Kidney (tissue), 22 donors: ENCODE measurements around the gene VIT. TPM values are rescaled to one million over a fixed set of nuclear protein-coding genes. Genes with fewer than 3 reads are reported as not detected.

Source experiments
- DNase-seq, 5 donors: peaks; one replicate each; pipeline ENCODE4 v3.0.0-alpha.2; 2013 to 2020
- FAIRE-seq: peaks from 2 replicates; lab custom pipeline; 2012; peaks lifted over from hg19 to GRCh38; lab: Jason Lieb, UNC
- H3K27ac ChIP-seq, 2 donors: one replicate each; pipeline ENCODE4 v1.7.0; 2013; ENCODE audit warnings: low read depth in 2 of 2, low read length in 2 of 2, inconsistent platforms in 1 of 2
- H3K27me3 ChIP-seq: one replicate; pipeline ENCODE4 v1.7.1; 2013; ENCODE audit warnings: low read length, inconsistent platforms; ENCODE audit not compliant: control insufficient read depth, insufficient read depth
- H3K36me3 ChIP-seq, 3 donors: one replicate each; pipeline versions ENCODE4 v1.7.0 to v1.7.1; 2013; ENCODE audit warnings: low read length in 3 of 3, control low read depth in 1 of 3, inconsistent platforms in 1 of 3; ENCODE audit not compliant: insufficient read depth in 3 of 3, control insufficient read depth in 2 of 3
- H3K4me1 ChIP-seq, 3 donors: one replicate each; pipeline versions ENCODE4 v1.7.0 to v1.7.1; 2013; ENCODE audit warnings: low read length in 3 of 3, inconsistent platforms in 1 of 3, low read depth in 1 of 3; ENCODE audit not compliant: control insufficient read depth in 2 of 3, insufficient read depth in 2 of 3
- H3K4me3 ChIP-seq, 3 donors: one replicate each; pipeline versions ENCODE4 v1.7.0 to v1.8.1; 2013; ENCODE audit warnings: low read length in 3 of 3, control low read depth in 1 of 3, inconsistent platforms in 1 of 3
- H3K9ac ChIP-seq, 3 donors: one replicate each; pipeline versions ENCODE4 v1.7.0 to v1.7.1; 2013; ENCODE audit warnings: low read length in 3 of 3, control low read depth in 1 of 3, inconsistent platforms in 1 of 3
- H3K9me3 ChIP-seq, 3 donors: one replicate each; pipeline versions ENCODE4 v1.7.0 to v1.7.1; 2013; ENCODE audit warnings: low read length in 3 of 3, control low read depth in 1 of 3, inconsistent platforms in 1 of 3; ENCODE audit not compliant: control insufficient read depth in 2 of 3, insufficient read depth in 1 of 3
- CTCF ChIP-seq: IDR thresholded peaks from 3 replicates; pipeline ENCODE4 v1.5.1; 2012; ENCODE audit warnings: mild to moderate bottlenecking, moderate library complexity, borderline replicate concordance; ENCODE audit not compliant: insufficient read depth; ENCODE audit errors: extremely low read depth
- intact Hi-C: fragments of 100-400 bp; cut with DNase I; formaldehyde crosslinking; loops from one replicate; pipeline ENCODE4 v1.11.1; 2022
- long read RNA-seq, 10 donors: library from polyadenylated mRNA in 1 of 10; unstranded in 1 of 10; transcript quantifications; one replicate each; pipeline ENCODE4 v2.0.0 and lab custom pipeline, GENCODE V29; 2021 to 2026
- polyA plus RNA-seq: library from polyadenylated mRNA; stranded (reverse); fragments of 350-450 nt; fragmentation: Illumina TruSeq; extraction: RNeasy Lipid Tissue Mini Kit (QIAGEN cat#74804); gene quantifications from one replicate; pipeline ENCODE4 v1.2.3, GENCODE V29; 2014; ENCODE audit warnings: low read depth, low replicate concordance; ENCODE audit not compliant: insufficient read depth
- total RNA-seq: library from RNA; stranded (reverse); fragmentation: NEBNext Ultra II Directional; extraction: Animal tissue kit (Norgen Biotek cat#: 25700); gene quantifications from one replicate; pipeline ENCODE4 v1.2.1, GENCODE V29; 2021
- donor health status: control.
- donor health status: control.
- donor health status: control.
- donor health status: control.
- donor health status: control.
- donor health status: DM: yes; HTN: yes; CAD: no.
- donor health status: Normal renal cell carcinoma (clear cell type).

The VIT gene
- not detected for total RNA-seq
- 0.15 TPM for polyA plus RNA-seq
- long read RNA-seq, donor 1: 0 reads
- long read RNA-seq, donor 2: 0 reads
- long read RNA-seq, donor 3: 0 reads
- long read RNA-seq, donor 4: 0 reads
- long read RNA-seq, donor 5: 0 reads
- long read RNA-seq, donor 6: 0 reads
- long read RNA-seq, donor 7, partial matches to known transcripts: 0 of 1 reads
- long read RNA-seq, donor 7, other reads (novel, unspliced or antisense): 1 of 1 reads
- long read RNA-seq, donor 8: 0 reads
- long read RNA-seq, donor 9: 0 reads
- long read RNA-seq, donor 10: 0 reads

- no peak for DNase-seq
- Histone ChIP-seq H3K9me3 (no peaks in the 10 kb centered on the region), H3K9ac (no peak within 1 kb of the TSS), H3K4me1 (no peaks in the 10 kb centered on the region), H3K27ac (no peak within 1 kb of the TSS), H3K36me3 (no peaks in the 10 kb centered on the region), H3K27me3 (no peaks in the 10 kb centered on the region), H3K4me3 (no peak within 1 kb of the TSS)
- TF ChIP-seq CTCF: no peak
- no peak for FAIRE-seq
- intact Hi-C loops: no loop called here
Observed at GRCh38 chr2:36696533-36696932, at the start of gene VIT. Gene VIT (plus strand): TSS chr2:36696707. CDS start chr2:36716371, 19,664 bp downstream.

GRCh38 chr2:36650031-36650829 is 46.3 kb upstream of the VIT start:
- DNase-seq: peak in 1 of 5 donors; percentile 8
- Histone ChIP-seq H3K4me3 (no peak overlapping the region), H3K9ac (no peak overlapping the region), H3K27me3 (no peaks in the 10 kb centered on the region), H3K9me3 (no peaks in the 10 kb centered on the region), H3K4me1 (no peaks in the 10 kb centered on the region), H3K36me3 (no peaks in the 10 kb centered on the region), H3K27ac (no peak overlapping the region)
- FAIRE-seq: no peak
- no peak for TF ChIP-seq CTCF
- intact Hi-C loops: no loop called here

GRCh38 chr2:36653155-36653554 is 43.4 kb upstream of the VIT start:
- DNase-seq: no peak
- H3K9me3 ChIP-seq: no peaks in the 10 kb centered on the region

More at GRCh38 chr2:36653155-36653554, 43.4 kb upstream of the VIT start:
- H3K27me3 ChIP-seq: no peaks in the 10 kb centered on the region
- no peaks in the 10 kb centered on the region for H3K4me1 ChIP-seq
- no peaks in the 10 kb centered on the region for H3K36me3 ChIP-seq
- no peak for TF ChIP-seq CTCF
- no peak overlapping the region for H3K9ac ChIP-seq
- intact Hi-C loops: no loop called here
- no peak overlapping the region for H3K4me3 ChIP-seq
- FAIRE-seq: no peak
- no peak overlapping the region for H3K27ac ChIP-seq
